Body of pancreas (tissue), 4 donors: ENCODE measurements around the gene PHLDA2. TPM values are rescaled to one million over a fixed set of nuclear protein-coding genes. Genes with fewer than 3 reads are reported as not detected.

Experiments used
- ATAC-seq: fragments of 150-250 bp; one replicate; pipeline ENCODE4 v1.9.1; 2016
- DNase-seq, 4 donors: peaks; one replicate each; pipeline ENCODE4 v3.0.0-alpha.2; 2019
- H3K27ac ChIP-seq, 4 donors: fragments of 200-600 bp; sonication (generic); 1 replicate in 3 of 4; 2 replicates in 1 of 4; pipeline versions ENCODE4 v1.5.1 to v1.6.1; 2016 to 2019; ENCODE audit warnings: mild to moderate bottlenecking in 1 of 4, mixed read lengths in 1 of 4, moderate library complexity in 1 of 4
- H3K27me3 ChIP-seq, 2 donors: fragments of 200-600 bp; sonication (generic); one replicate each; pipeline ENCODE4 v1.6.0; 2016; ENCODE audit warnings: mild to moderate bottlenecking in 1 of 2
- H3K36me3 ChIP-seq, 2 donors: fragments of 200-600 bp; sonication (generic); replicated peaks in 1 of 2; 2 replicates each; pipeline ENCODE4 v1.5.1; 2016; ENCODE audit warnings: low read depth in 2 of 2; ENCODE audit not compliant: insufficient read depth in 1 of 2
- H3K4me1 ChIP-seq: fragments of 200-600 bp; sonication (generic); one replicate; pipeline ENCODE4 v1.6.0; 2016
- H3K4me3 ChIP-seq, 2 donors: fragments of 200-600 bp; sonication (generic); 1 replicate in 1 of 2; 2 replicates in 1 of 2; pipeline ENCODE4 v1.5.1; 2016 to 2019
- H3K9me3 ChIP-seq, 3 donors: fragments of 200-600 bp; sonication (generic); 1 replicate in 2 of 3; 2 replicates in 1 of 3; pipeline ENCODE4 v1.5.1; 2016
- CTCF ChIP-seq, 7 experiments: fragments of 450-650 bp in 4 of 7; fragments of 200-600 bp in 3 of 7; sonication (generic) in 3 of 7; IDR thresholded peaks; one replicate each; pipeline ENCODE4 v1.5.1; 2016 to 2019; ENCODE audit warnings: antibody characterized with exemption in 7 of 7
- POLR2A ChIP-seq, 3 donors: fragments of 450-650 bp; IDR thresholded peaks; one replicate each; pipeline ENCODE4 v1.6.1; 2016; ENCODE audit warnings: antibody characterized with exemption in 3 of 3, mild to moderate bottlenecking in 2 of 3
- WGBS, 2 donors: methylation state at CpG; one replicate each; pipeline ENCODE4 v1.1.5; 2017; 5-methylcytosine and 5-hydroxymethylcytosine counted together
- intact Hi-C: fragments of 100-400 bp; cut with DNase I; formaldehyde crosslinking; loops from one replicate; pipeline ENCODE4 v1.15.1; 2023
- total RNA-seq, 2 donors: library from RNA; depleted of rRNA; stranded (reverse); fragments of >200 nt; gene quantifications; one replicate each; pipeline ENCODE4 v1.1.0, GENCODE V29; 2016

The PHLDA2 gene
- total RNA-seq, 2 donors from 2014 or later = 4.2 TPM; not detected in 1

GRCh38 chr11:2889362-2890273 is 39.6 kb downstream of the PHLDA2 start:
- H3K4me1 ChIP-seq = peaks cover 41% of the 10 kb centered on the region
- H3K27ac ChIP-seq = peak overlapping the region; percentile 29 to 69 (median 58)

GRCh38 chr11:2888266-2888968 is 40.8 kb downstream of the PHLDA2 start:
- intact Hi-C loops = no loop called here
- ATAC-seq (peak; percentile 46), DNase-seq (peak; percentile 94 to 96 (median 94))
- no peaks in the 10 kb centered on the region for H3K36me3 ChIP-seq
- no peak overlapping the region for H3K4me3 ChIP-seq
- no peaks in the 10 kb centered on the region for H3K27me3 ChIP-seq
- H3K4me1 ChIP-seq = peaks cover 45% of the 10 kb centered on the region
- 27 to 31% methylated on average over 17 to 25 of the region's 25 CpGs for WGBS, 2 donors
- TF ChIP-seq POLR2A (IDR thresholded peaks at IDR 0.05) = no peak
- TF ChIP-seq CTCF (IDR thresholded peaks at IDR 0.05) = peak; percentile 93 to 98 (median 95)
- H3K27ac ChIP-seq = no peak overlapping the region
- H3K9me3 ChIP-seq = no peaks in the 10 kb centered on the region

More at GRCh38 chr11:2889362-2890273, 39.6 kb downstream of the PHLDA2 start:
- intact Hi-C loops = loop anchor here (5.0 kb wide), 2 partner anchors 357 to 462 kb away; no protein-coding TSS in a partner anchor
- DNase-seq = peak in 1 of 4 donors; percentile 13
- Histone ChIP-seq H3K4me3 (no peak overlapping the region), H3K27me3 (no peaks in the 10 kb centered on the region), H3K9me3 (no peaks in the 10 kb centered on the region), H3K36me3 (no peaks in the 10 kb centered on the region)
- TF ChIP-seq POLR2A (IDR thresholded peaks at IDR 0.05) (no peak), CTCF (IDR thresholded peaks at IDR 0.05) (no peak)
- ATAC-seq = no peak
- 72 to 79% methylated on average over 6 to 15 of the region's 16 CpGs for WGBS, 2 donors

- WGBS, 2 donors = 64 to 77% methylated on average over 11 of the region's 11 CpGs
- DNase-seq = peak in 1 of 4 donors; percentile 28
- H3K4me3 ChIP-seq = no peak overlapping the region
- no peak for ATAC-seq
- no peaks in the 10 kb centered on the region for H3K9me3 ChIP-seq
- intact Hi-C loops = no loop called here
- H3K27me3 ChIP-seq = no peaks in the 10 kb centered on the region
- H3K36me3 ChIP-seq = no peaks in the 10 kb centered on the region
- TF ChIP-seq POLR2A (IDR thresholded peaks at IDR 0.05) (no peak), CTCF (IDR thresholded peaks at IDR 0.05) (no peak)
- H3K27ac ChIP-seq = peak overlapping the region in 3 of 4 donors; percentile 9 to 79 (median 9)
- peaks cover 43% of the 10 kb centered on the region for H3K4me1 ChIP-seq
These were observed 41.6 kb downstream of the PHLDA2 start for GRCh38 chr11:2887515-2888195.

- peaks cover 36% of the 10 kb centered on the region for H3K4me1 ChIP-seq
- 87 to 89% methylated on average over 5 of the region's 5 CpGs for WGBS, 2 donors
- H3K27ac ChIP-seq = peak overlapping the region in 3 of 4 donors; percentile 9 to 79 (median 15)
- no peak overlapping the region for H3K4me3 ChIP-seq
- peak in 1 of 4 donors; percentile 15 for DNase-seq
- TF ChIP-seq POLR2A (IDR thresholded peaks at IDR 0.05) = no peak
- no peak for TF ChIP-seq CTCF (IDR thresholded peaks at IDR 0.05)
- H3K9me3 ChIP-seq = no peaks in the 10 kb centered on the region
- intact Hi-C loops = no loop called here
- no peak for ATAC-seq
- H3K36me3 ChIP-seq = no peaks in the 10 kb centered on the region
- H3K27me3 ChIP-seq = no peaks in the 10 kb centered on the region
These were observed 42.3 kb downstream of the PHLDA2 start for GRCh38 chr11:2886936-2887335.
